Caco-2 (cell line): ENCODE measurements around the gene NARF. TPM values are rescaled to one million over a fixed set of nuclear protein-coding genes. Genes with fewer than 3 reads are reported as not detected.
"Not testable (repeated sequence)": the region's sequence is repeated elsewhere in the genome, so short reads cannot be mapped to it uniquely, and the experiment has no call there.

ENCODE experiments used
- BruUV-seq: library from RNA; stranded (reverse); fragments of 400-500 nt; replicated peaks from 2 replicates; lab custom pipeline; 2021; lab: Mats Ljungman, UMichigan
- CTCF ChIA-PET: fragments of 300-600 bp; sonication (Branson Sonifier 250); formaldehyde crosslinking; loops from one replicate; lab custom pipeline; 2022; ENCODE audit warnings: antibody characterized with exemption; lab: Charles Lee
- POLR2A ChIA-PET: fragments of 300-600 bp; sonication (Branson Sonifier 250); formaldehyde crosslinking; loops from one replicate; lab custom pipeline; 2022; ENCODE audit warnings: antibody characterized with exemption; lab: Charles Lee
- DNase-seq, 2 experiments: peaks; one replicate each; pipeline versions ENCODE4 v3.0.0 to v3.0.0-alpha.2; 2020 to 2022
- H3K27me3 ChIP-seq: replicated peaks from 2 replicates; pipeline ENCODE4 v1.6.0; 2011; ENCODE audit warnings: low read length; ENCODE audit not compliant: control insufficient read depth, insufficient read depth
- H3K36me3 ChIP-seq: 2 replicates; pipeline ENCODE4 v1.5.1; 2011; ENCODE audit warnings: low read length; ENCODE audit not compliant: control insufficient read depth, insufficient read depth
- H3K4me1 ChIP-seq: fragments of 250-450 bp; sonication (Bioruptor Pico); 2 replicates; pipeline ENCODE4 v1.5.1; 2020; ENCODE audit warnings: mild to moderate bottlenecking
- H3K4me3 ChIP-seq: 2 replicates; pipeline ENCODE4 v1.5.1; 2011; ENCODE audit warnings: low read depth, mild to moderate bottlenecking, control low read depth, low read length
- H3K9me3 ChIP-seq: fragments of 250-450 bp; sonication (Bioruptor Pico); 2 replicates; pipeline ENCODE4 v1.5.1; 2020; ENCODE audit warnings: mild to moderate bottlenecking, moderate library complexity
- H3K27ac Mint-ChIP-seq: one replicate; pipeline ENCODE4 v1.8.0; 2022; ENCODE audit warnings: mixed read lengths; ENCODE audit not compliant: unreplicated experiment
- H3K27me3 Mint-ChIP-seq: one replicate; pipeline ENCODE4 v1.8.0; 2022; ENCODE audit warnings: mixed read lengths; ENCODE audit not compliant: insufficient read depth, unreplicated experiment
- H3K36me3 Mint-ChIP-seq: one replicate; pipeline ENCODE4 v1.8.0; 2022; ENCODE audit warnings: mild to moderate bottlenecking, mixed read lengths; ENCODE audit not compliant: insufficient read depth, unreplicated experiment
- H3K4me1 Mint-ChIP-seq: one replicate; pipeline ENCODE4 v1.8.0; 2022; ENCODE audit warnings: low read depth, mixed read lengths; ENCODE audit not compliant: unreplicated experiment
- H3K4me3 Mint-ChIP-seq: one replicate; pipeline ENCODE4 v1.8.0; 2022; ENCODE audit warnings: mild to moderate bottlenecking, moderate library complexity, mixed read lengths; ENCODE audit not compliant: unreplicated experiment
- H3K9me3 Mint-ChIP-seq: one replicate; pipeline ENCODE4 v1.8.0; 2022; ENCODE audit warnings: mixed read lengths; ENCODE audit not compliant: unreplicated experiment
- CTCF ChIP-seq, 2 experiments: fragments of 200-600 bp in 1 of 2; IDR thresholded peaks; 1 replicate in 1 of 2; 2 replicates in 1 of 2; pipeline versions ENCODE4 v1.5.1 to v1.8.0; 2011 to 2022; ENCODE audit warnings: antibody characterized with exemption in 1 of 2, control low read depth in 1 of 2, inconsistent platforms in 1 of 2, low read depth in 1 of 2, low read length in 1 of 2, mild to moderate bottlenecking in 1 of 2, moderate library complexity in 1 of 2; ENCODE audit not compliant: insufficient read depth in 1 of 2, severe bottlenecking in 1 of 2, unreplicated experiment in 1 of 2
- intact Hi-C: fragments of 100-400 bp; cut with micrococcal nuclease; formaldehyde crosslinking; loops from one replicate; pipeline ENCODE4 v1.10.0; 2022; ENCODE audit not compliant: unreplicated experiment
- total RNA-seq: library from RNA; stranded (reverse); gene quantifications from 2 replicates; pipeline ENCODE4 v1.2.3, GENCODE V29; 2022

Gene NARF
- total RNA-seq, 1 experiment from 2014 or later, result 62.1 TPM

GRCh38 chr17:82457073-82457928 is 1.2 kb upstream of the NARF start:
- Mint-ChIP-seq H3K4me3 (peak overlapping the region; percentile 87), H3K36me3 (peaks cover 41% of the 10 kb centered on the region), H3K4me1 (peaks cover 18% of the 10 kb centered on the region), H3K27ac (peak overlapping the region; percentile 80), H3K9me3 (peaks cover 9% of the 10 kb centered on the region), H3K27me3 (no peaks in the 10 kb centered on the region)
- ChIA-PET POLR2A (interaction anchor here (1.2 kb wide), 1 partner anchor 420 kb away, joined by 4 read pairs; the partner anchor contains the start of gene DCXR), CTCF (no interaction called here)
- intact Hi-C loops, result no loop called here
- no peaks in the 10 kb centered on the region for H3K36me3 ChIP-seq
- DNase-seq, result no peak
- peak overlapping the region; percentile 76 for H3K4me3 ChIP-seq
- no TSS peak for BruUV-seq
- H3K4me1 ChIP-seq, result peaks cover 22% of the 10 kb centered on the region
- TF ChIP-seq CTCF (IDR thresholded peaks at IDR 0.05; ENCODE audit: insufficient read depth in 1 of 2, low read depth in 1 of 2, low read length in 1 of 2, severe bottlenecking in 1 of 2, unreplicated experiment in 1 of 2), result no peak
- no peaks in the 10 kb centered on the region for H3K9me3 ChIP-seq
- H3K27me3 ChIP-seq, result no peaks in the 10 kb centered on the region

GRCh38 chr17:82457929-82458178 is 687 bp upstream of the NARF start:
- no peaks in the 10 kb centered on the region for H3K27me3 Mint-ChIP-seq
- H3K27ac Mint-ChIP-seq, result peak overlapping the region; percentile 80
- Histone ChIP-seq H3K27me3 (no peaks in the 10 kb centered on the region), H3K9me3 (no peaks in the 10 kb centered on the region), H3K4me3 (peak overlapping the region; percentile 76), H3K36me3 (0 out of 2 replicates have a peak, but pooled peaks cover 2% of the 10 kb centered on the region), H3K4me1 (peaks cover 22% of the 10 kb centered on the region)
- ChIA-PET POLR2A (interaction anchor here (1.2 kb wide), 1 partner anchor 420 kb away, joined by 4 read pairs; the partner anchor contains the start of gene DCXR), CTCF (no interaction called here)
- TF ChIP-seq CTCF (IDR thresholded peaks at IDR 0.05; ENCODE audit: insufficient read depth in 1 of 2, low read depth in 1 of 2, low read length in 1 of 2, severe bottlenecking in 1 of 2, unreplicated experiment in 1 of 2), result no peak
- no peak for DNase-seq
- intact Hi-C loops, result loop anchor here (1.0 to 2.0 kb wide), 4 partner anchors 8 to 65 kb away; partner anchors contain the start of genes CYBC1, HEXD and OGFOD3
- peaks cover 9% of the 10 kb centered on the region for H3K9me3 Mint-ChIP-seq
- TSS peak; percentile 89 for BruUV-seq
- H3K36me3 Mint-ChIP-seq, result peaks cover 45% of the 10 kb centered on the region
- peaks cover 22% of the 10 kb centered on the region for H3K4me1 Mint-ChIP-seq
- peak overlapping the region; percentile 87 for H3K4me3 Mint-ChIP-seq

GRCh38 chr17:82458885-82459424 is 414 bp downstream of the NARF start:
- CTCF ChIA-PET, result no interaction called here
- Mint-ChIP-seq H3K27me3 (no peaks in the 10 kb centered on the region), H3K4me1 (peaks cover 22% of the 10 kb centered on the region), H3K36me3 (peaks cover 43% of the 10 kb centered on the region), H3K27ac (peak overlapping the region; percentile 80), H3K4me3 (peak overlapping the region; percentile 87), H3K9me3 (peaks cover 7% of the 10 kb centered on the region)
- POLR2A ChIA-PET, result no interaction called here
- BruUV-seq, result no TSS peak
- no peak for TF ChIP-seq CTCF (IDR thresholded peaks at IDR 0.05; ENCODE audit: insufficient read depth in 1 of 2, low read depth in 1 of 2, low read length in 1 of 2, severe bottlenecking in 1 of 2, unreplicated experiment in 1 of 2)
- peak in 1 of 2 experiments; percentile 38 for DNase-seq
- intact Hi-C loops, result loop anchor here (1.0 to 2.0 kb wide), 4 partner anchors 9 to 64 kb away; partner anchors contain the start of genes CYBC1, HEXD and OGFOD3
- H3K36me3 ChIP-seq, result 0 out of 2 replicates have a peak, but pooled peaks cover 2% of the 10 kb centered on the region
- H3K4me1 ChIP-seq, result peaks cover 22% of the 10 kb centered on the region
- H3K9me3 ChIP-seq, result no peaks in the 10 kb centered on the region
- H3K27me3 ChIP-seq, result no peaks in the 10 kb centered on the region
- H3K4me3 ChIP-seq, result peak overlapping the region; percentile 76

- H3K27me3 ChIP-seq, H3K27ac Mint-ChIP-seq, CTCF ChIA-PET, H3K9me3 ChIP-seq, H3K27me3 Mint-ChIP-seq, H3K36me3 ChIP-seq, DNase-seq, H3K4me3 Mint-ChIP-seq, H3K9me3 Mint-ChIP-seq, BruUV-seq, POLR2A ChIA-PET: not testable (repeated sequence)
- peaks cover 22% of the 10 kb centered on the region for H3K4me1 ChIP-seq
- Mint-ChIP-seq H3K36me3 (peaks cover 46% of the 10 kb centered on the region), H3K4me1 (peaks cover 22% of the 10 kb centered on the region)
- H3K4me3 ChIP-seq, result peak overlapping the region; percentile 76; the same call in 1 of the 2 replicates
- intact Hi-C loops, result loop anchor here (2.0 kb wide), 2 partner anchors 41 to 63 kb away; partner anchors contain the start of genes HEXD and OGFOD3
These were observed 1.4 kb downstream of the NARF start for GRCh38 chr17:82459936-82460335.
